Measurements from ENCODE around the gene SLC35G4.

Gene SLC35G4

DNA sequence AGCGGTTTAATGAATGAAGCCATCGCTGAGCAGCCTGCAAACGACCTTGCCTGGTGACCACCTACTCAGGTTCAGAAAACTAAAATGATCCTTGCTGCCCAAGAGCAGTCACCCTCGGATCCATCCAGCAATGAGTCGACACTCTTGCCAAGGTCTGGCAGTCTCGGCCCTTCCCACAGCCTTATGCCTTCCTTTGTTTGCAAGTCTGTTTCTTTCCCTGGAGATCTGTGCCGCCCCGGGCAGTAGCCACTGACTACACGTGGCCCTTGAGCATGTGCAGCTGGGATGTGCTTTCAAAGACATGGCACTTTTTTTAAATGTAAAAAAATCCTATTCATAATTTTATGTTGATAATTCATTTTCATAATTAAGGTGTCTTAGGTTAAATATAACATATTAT lies 37.2 kb upstream of the SLC35G4 start:
- H3K4me3 ChIP-seq (ENCODE audit: low read length) = no peak overlapping the region
- no peak for DNase-seq (ENCODE audit: low read depth)
- TF ChIP-seq, protein P1, sequence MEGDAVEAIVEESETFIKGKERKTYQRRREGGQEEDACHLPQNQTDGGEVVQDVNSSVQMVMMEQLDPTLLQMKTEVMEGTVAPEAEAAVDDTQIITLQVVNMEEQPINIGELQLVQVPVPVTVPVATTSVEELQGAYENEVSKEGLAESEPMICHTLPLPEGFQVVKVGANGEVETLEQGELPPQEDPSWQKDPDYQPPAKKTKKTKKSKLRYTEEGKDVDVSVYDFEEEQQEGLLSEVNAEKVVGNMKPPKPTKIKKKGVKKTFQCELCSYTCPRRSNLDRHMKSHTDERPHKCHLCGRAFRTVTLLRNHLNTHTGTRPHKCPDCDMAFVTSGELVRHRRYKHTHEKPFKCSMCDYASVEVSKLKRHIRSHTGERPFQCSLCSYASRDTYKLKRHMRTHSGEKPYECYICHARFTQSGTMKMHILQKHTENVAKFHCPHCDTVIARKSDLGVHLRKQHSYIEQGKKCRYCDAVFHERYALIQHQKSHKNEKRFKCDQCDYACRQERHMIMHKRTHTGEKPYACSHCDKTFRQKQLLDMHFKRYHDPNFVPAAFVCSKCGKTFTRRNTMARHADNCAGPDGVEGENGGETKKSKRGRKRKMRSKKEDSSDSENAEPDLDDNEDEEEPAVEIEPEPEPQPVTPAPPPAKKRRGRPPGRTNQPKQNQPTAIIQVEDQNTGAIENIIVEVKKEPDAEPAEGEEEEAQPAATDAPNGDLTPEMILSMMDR (IDR thresholded peaks at IDR 0.05; ENCODE audit: insufficient read depth, low read depth, low read length, missing control alignments) = no peak

DNA sequence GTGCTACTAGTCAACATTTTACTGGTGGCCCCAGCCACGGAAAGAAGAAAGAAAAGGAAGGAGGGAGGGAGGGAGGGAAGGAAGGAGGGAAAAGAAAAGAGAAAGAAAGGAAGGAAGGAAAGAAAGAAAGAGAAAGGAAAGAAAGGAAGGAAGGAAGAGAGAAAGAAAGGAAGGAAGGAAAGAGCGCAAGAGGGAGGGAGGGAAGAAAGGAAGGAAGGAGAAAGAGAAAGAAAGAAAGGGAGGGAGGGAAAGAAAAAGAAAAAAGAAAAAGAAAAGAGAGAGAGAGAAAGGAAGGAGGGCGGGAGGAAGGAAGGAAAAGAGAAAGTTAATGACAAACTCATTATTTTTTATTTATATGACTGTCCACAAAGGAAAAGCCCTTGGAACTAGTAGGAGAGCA lies 34.9 kb upstream of the SLC35G4 start:
- H3K4me3 ChIP-seq (ENCODE audit: low read length) = no peak overlapping the region
- TF ChIP-seq, protein P1 (IDR thresholded peaks at IDR 0.05; ENCODE audit: insufficient read depth, low read depth, low read length, missing control alignments) = no peak
- no peak for DNase-seq (ENCODE audit: low read depth)

DNA sequence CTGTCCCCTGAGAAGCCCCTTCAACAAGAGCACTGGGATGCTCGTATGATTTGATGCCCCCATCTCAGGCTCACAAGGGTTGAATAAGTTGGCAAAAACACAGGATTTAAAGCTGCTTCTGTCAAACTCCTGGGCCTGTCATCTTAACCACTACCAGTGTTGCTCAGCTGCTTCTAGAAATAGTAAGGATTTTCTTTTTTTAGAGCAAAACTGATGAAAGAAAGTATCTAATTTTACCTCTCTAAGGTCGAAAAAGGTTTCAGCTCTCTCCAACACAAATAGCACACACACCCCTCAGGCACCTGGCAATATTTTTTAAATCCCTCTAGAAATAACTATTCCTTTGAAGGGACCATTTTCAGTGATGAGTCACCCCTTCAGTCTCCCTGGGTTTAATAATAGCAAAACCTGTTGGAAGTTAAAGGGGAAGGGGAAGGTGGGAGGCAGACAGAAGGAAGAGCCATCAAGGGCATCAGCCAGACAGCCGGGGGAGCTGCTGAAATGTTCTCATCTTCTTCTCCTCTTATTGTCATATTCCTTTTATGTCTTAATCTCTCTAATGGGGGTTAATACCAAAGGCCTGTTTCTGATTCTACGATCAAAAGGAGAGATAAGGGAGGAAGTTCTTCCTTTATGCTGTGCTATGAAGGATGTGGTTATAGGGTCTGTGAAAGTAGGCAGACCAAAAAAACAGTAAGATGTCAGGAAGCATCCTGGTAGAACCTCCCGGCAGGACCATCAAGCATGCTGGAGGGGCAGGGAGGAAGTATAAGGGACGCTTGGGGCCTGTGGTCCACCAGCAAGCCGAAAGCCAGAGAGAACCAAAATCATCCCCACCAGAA lies 31.9 kb upstream of the SLC35G4 start:
- no peak for DNase-seq (ENCODE audit: low read depth)
- TF ChIP-seq, protein P1 (IDR thresholded peaks at IDR 0.05; ENCODE audit: insufficient read depth, low read depth, low read length, missing control alignments) = no peak
- no peak overlapping the region for H3K4me3 ChIP-seq (ENCODE audit: low read length)

DNA sequence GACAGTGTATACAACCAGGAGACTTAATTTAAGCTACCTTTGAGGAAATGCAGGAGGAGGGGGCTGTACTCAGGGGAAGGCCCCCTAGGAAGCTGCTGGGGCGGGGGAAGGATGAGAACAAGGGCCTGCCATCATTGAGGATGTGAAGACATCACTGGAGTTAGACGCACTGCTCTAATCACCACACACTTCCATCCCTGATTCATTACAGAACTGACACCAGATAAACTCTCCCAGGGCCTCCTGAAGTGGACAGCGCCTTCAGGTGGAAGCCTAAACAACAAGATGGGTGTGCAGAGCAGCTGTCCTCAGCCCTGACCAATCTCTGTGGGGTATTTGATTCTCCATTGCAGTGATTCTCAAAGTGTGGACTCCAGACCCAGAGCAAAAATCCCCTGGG lies 30.6 kb upstream of the SLC35G4 start:
- no peak for DNase-seq (ENCODE audit: low read depth)
- H3K4me3 ChIP-seq (ENCODE audit: low read length) = no peak overlapping the region
- TF ChIP-seq, protein P1 (IDR thresholded peaks at IDR 0.05; ENCODE audit: insufficient read depth, low read depth, low read length, missing control alignments) = no peak

DNA sequence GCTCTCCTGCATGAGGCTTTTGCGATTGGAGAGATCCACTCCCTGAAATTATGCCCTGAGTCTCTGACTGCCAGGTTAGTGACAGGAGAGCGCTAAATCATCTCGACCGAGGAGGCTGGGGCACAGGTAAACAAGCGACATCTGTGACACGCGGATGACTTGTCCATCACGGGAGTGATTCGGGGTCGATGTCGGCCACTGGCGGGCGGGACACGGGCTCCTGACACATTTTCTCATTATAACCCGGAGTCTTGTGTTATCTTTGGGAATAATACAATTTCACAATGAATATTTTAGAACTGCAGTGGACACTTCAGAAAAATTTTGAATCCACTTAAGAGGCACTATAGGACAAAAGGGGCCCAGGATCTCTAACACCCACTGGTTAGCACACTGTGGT lies 29.5 kb upstream of the SLC35G4 start:
- DNase-seq (ENCODE audit: low read depth) = no peak
- H3K4me3 ChIP-seq (ENCODE audit: low read length) = no peak overlapping the region
- TF ChIP-seq, protein P1 (IDR thresholded peaks at IDR 0.05; ENCODE audit: insufficient read depth, low read depth, low read length, missing control alignments) = no peak

DNA sequence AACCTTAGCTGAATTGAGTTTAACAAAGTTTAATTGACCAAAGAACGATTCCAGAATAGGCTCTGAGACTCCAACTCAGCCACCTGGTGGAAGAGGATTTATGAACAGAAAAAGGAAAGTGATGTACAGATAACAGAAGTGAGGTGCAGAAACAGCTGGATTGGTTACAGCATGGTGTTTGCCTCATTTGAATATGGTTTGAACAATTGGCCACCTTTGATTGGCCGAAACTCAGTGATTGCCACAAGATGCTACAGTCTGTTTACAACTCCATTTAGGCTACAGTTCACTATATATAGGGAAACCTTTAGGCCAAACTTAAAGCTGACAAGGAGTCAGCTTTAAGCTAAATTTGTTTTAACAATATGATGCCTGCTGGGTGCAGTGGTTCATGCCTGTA lies 28.1 kb upstream of the SLC35G4 start:
- TF ChIP-seq, protein P1 (IDR thresholded peaks at IDR 0.05; ENCODE audit: insufficient read depth, low read depth, low read length, missing control alignments) = no peak
- no peak for DNase-seq (ENCODE audit: low read depth)
- H3K4me3 ChIP-seq (ENCODE audit: low read length) = no peak overlapping the region

DNA sequence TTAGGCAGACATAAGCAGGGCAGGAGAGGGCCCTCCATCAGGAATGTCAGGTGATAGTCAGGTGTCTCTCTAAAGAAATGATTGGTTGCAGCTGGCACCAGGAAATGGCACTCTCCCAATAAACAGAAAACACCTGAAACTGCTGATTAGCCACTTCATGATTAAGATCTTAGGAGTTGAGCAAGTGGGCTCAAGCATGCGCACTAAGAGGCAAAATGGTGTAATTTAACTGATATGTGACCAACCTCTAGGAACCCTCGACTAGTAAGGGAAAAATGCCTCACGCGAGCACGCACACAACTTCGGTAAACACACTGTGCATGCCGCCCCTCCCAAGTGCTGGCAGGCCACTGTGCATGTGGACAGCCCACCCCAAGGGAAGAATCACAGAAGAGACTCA lies 23.8 kb upstream of the SLC35G4 start:
- DNase-seq (ENCODE audit: low read depth) = no peak
- H3K4me3 ChIP-seq (ENCODE audit: low read length) = no peak overlapping the region
- TF ChIP-seq, protein P1 (IDR thresholded peaks at IDR 0.05; ENCODE audit: insufficient read depth, low read depth, low read length, missing control alignments) = no peak
